ENCODE measurements around the gene CDC42BPB. TPM values are rescaled to one million over a fixed set of nuclear protein-coding genes. Genes with fewer than 3 reads are reported as not detected.

Gene CDC42BPB
- total RNA-seq, 1 experiment from 2014 or later, result 84.4 TPM

DNA sequence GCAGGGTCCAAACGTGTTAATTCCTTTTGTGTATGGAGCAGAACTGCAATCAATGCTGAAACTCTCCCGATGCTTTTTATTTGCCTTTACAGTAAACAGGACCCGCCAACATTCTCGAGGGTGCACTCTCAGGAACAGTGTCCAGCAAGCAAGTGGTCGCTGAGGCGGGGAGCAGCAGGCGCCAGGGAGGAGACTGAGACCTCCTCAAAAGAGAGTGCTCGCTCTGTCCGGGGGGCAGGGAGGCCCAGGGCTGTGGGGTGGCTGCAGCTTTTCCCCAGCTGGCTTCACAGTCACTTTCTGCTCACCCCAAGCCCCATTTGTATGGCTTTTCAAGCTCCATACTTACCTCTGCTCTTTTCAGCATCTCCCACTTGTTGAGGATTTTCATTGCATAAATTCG is 49.2 kb downstream of the CDC42BPB start:
- no peak overlapping the region for H3K4me3 ChIP-seq (ENCODE audit: low read depth in 2 of 2, low read length in 2 of 2)
- POLR2A ChIA-PET, result no interaction called here
- CTCF ChIA-PET, result interaction anchor here (1.0 kb wide), 1 partner anchor 14 kb away, joined by 4 read pairs; no protein-coding TSS in a partner anchor
- intact Hi-C loops (cut with micrococcal nuclease; ENCODE audit: unreplicated experiment), result no loop called here
- H3K9me3 ChIP-seq (ENCODE audit: control insufficient read depth, insufficient read depth, low read depth, low read length), result no peaks in the 10 kb centered on the region
- DNase-seq (ENCODE audit: low read depth, low spot score) (no peak), ATAC-seq (no peak)
- H3K36me3 ChIP-seq (ENCODE audit: control insufficient read depth, insufficient read depth, low read length), result 0 out of 2 replicates have a peak, but pooled peaks cover 2% of the 10 kb centered on the region
- H3K4me1 ChIP-seq (ENCODE audit: control insufficient read depth, insufficient read depth, low read length), result peaks cover 26% of the 10 kb centered on the region
- in situ Hi-C loops (cut with HindIII; ENCODE audit: low pct_unique_long_range_greater_than_20kb, low sequenced_read_pairs), result no loop called here
- no peaks in the 10 kb centered on the region for H3K27me3 ChIP-seq (ENCODE audit: control insufficient read depth, insufficient read depth, low read length)
- BruUV-seq (replicated peaks), result no TSS peak
- H3K27ac ChIP-seq (ENCODE audit: low read length), result no peak overlapping the region
- no peak for TF ChIP-seq SIN3A (IDR thresholded peaks at IDR 0.05; ENCODE audit: borderline replicate concordance, insufficient read depth, low read depth, low read length)
- no peak for TF ChIP-seq POLR2AphosphoS5 (IDR thresholded peaks at IDR 0.05; ENCODE audit: low read depth, low read length)

DNA sequence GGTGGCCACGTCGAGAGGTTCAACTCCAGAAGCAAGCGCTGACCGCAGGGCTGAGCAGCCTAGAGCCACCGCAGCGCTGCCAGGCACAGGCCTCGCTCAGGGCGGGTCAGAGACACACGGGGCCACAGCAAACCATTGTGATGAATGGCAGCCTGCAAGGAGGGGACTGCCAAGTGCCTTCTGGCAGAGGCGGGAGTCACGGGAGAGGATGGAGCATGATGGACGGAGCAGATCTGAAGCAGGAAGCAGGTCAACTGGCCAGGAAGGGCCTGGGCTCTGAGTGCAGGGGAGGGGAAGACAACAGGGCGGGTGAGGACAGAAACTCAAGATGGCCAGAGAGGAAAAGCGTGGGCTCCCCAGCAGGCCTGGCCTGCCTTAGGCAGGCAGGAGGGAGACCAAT is 49.8 kb downstream of the CDC42BPB start:
- Histone ChIP-seq H3K4me3 (ENCODE audit: low read depth in 2 of 2, low read length in 2 of 2) (no peak overlapping the region), H3K9me3 (ENCODE audit: control insufficient read depth, insufficient read depth, low read depth, low read length) (no peaks in the 10 kb centered on the region), H3K4me1 (ENCODE audit: control insufficient read depth, insufficient read depth, low read length) (peaks cover 26% of the 10 kb centered on the region), H3K27me3 (ENCODE audit: control insufficient read depth, insufficient read depth, low read length) (no peaks in the 10 kb centered on the region), H3K36me3 (ENCODE audit: control insufficient read depth, insufficient read depth, low read length) (peaks cover 2% of the 10 kb centered on the region; the same call in 1 of the 2 replicates), H3K27ac (ENCODE audit: low read length) (no peak overlapping the region)
- POLR2A ChIA-PET, result no interaction called here
- no peak for DNase-seq (ENCODE audit: low read depth, low spot score)
- ATAC-seq, result no peak
- CTCF ChIA-PET, result no interaction called here
- intact Hi-C loops (cut with micrococcal nuclease; ENCODE audit: unreplicated experiment), result no loop called here
- TF ChIP-seq, protein P1, sequence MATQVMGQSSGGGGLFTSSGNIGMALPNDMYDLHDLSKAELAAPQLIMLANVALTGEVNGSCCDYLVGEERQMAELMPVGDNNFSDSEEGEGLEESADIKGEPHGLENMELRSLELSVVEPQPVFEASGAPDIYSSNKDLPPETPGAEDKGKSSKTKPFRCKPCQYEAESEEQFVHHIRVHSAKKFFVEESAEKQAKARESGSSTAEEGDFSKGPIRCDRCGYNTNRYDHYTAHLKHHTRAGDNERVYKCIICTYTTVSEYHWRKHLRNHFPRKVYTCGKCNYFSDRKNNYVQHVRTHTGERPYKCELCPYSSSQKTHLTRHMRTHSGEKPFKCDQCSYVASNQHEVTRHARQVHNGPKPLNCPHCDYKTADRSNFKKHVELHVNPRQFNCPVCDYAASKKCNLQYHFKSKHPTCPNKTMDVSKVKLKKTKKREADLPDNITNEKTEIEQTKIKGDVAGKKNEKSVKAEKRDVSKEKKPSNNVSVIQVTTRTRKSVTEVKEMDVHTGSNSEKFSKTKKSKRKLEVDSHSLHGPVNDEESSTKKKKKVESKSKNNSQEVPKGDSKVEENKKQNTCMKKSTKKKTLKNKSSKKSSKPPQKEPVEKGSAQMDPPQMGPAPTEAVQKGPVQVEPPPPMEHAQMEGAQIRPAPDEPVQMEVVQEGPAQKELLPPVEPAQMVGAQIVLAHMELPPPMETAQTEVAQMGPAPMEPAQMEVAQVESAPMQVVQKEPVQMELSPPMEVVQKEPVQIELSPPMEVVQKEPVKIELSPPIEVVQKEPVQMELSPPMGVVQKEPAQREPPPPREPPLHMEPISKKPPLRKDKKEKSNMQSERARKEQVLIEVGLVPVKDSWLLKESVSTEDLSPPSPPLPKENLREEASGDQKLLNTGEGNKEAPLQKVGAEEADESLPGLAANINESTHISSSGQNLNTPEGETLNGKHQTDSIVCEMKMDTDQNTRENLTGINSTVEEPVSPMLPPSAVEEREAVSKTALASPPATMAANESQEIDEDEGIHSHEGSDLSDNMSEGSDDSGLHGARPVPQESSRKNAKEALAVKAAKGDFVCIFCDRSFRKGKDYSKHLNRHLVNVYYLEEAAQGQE (IDR thresholded peaks at IDR 0.05; ENCODE audit: insufficient read depth in 1 of 2, low read depth in 2 of 2, low read length in 1 of 2), result no peak
- TF ChIP-seq, protein P2, sequence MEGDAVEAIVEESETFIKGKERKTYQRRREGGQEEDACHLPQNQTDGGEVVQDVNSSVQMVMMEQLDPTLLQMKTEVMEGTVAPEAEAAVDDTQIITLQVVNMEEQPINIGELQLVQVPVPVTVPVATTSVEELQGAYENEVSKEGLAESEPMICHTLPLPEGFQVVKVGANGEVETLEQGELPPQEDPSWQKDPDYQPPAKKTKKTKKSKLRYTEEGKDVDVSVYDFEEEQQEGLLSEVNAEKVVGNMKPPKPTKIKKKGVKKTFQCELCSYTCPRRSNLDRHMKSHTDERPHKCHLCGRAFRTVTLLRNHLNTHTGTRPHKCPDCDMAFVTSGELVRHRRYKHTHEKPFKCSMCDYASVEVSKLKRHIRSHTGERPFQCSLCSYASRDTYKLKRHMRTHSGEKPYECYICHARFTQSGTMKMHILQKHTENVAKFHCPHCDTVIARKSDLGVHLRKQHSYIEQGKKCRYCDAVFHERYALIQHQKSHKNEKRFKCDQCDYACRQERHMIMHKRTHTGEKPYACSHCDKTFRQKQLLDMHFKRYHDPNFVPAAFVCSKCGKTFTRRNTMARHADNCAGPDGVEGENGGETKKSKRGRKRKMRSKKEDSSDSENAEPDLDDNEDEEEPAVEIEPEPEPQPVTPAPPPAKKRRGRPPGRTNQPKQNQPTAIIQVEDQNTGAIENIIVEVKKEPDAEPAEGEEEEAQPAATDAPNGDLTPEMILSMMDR (IDR thresholded peaks at IDR 0.05), result no peak
- TF ChIP-seq SIN3A (IDR thresholded peaks at IDR 0.05; ENCODE audit: borderline replicate concordance, insufficient read depth, low read depth, low read length) (no peak), TCF7L2 (IDR thresholded peaks at IDR 0.05; ENCODE audit: low read depth, low read length) (no peak), POLR2AphosphoS5 (IDR thresholded peaks at IDR 0.05; ENCODE audit: low read depth, low read length) (no peak)
- in situ Hi-C loops (cut with HindIII; ENCODE audit: low pct_unique_long_range_greater_than_20kb, low sequenced_read_pairs), result no loop called here
- no TSS peak for BruUV-seq (replicated peaks)

DNA sequence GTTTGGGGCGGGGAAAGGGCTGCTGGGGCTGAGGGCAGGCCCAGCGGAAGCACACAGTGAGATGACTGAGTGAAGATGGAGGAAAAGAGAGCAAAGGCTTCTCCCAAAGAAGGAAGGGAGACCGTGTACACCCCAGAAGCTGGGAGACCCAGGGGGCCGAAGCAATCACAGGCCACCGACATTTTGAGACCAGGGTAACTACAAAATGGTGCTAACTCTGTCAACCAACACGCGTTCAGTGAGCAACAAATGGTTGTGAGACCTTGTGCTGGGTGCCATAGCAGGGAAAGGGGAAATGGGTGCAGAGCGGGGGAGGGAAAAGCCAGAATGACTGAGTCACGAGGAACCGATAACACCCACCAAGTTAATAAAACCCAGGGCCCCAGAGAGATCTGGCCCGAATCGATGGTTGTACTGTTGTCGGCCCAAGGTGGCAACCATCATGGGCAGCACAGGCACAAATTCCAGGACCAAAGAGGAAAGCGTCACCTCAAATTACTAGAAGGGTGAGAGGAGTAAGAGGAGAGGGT is 50.3 kb downstream of the CDC42BPB start:
- CTCF ChIA-PET, result no interaction called here

More for the DNA sequence above, 50.3 kb downstream of the CDC42BPB start:
- H3K4me3 ChIP-seq (ENCODE audit: low read depth in 2 of 2, low read length in 2 of 2), result no peak overlapping the region
- no TSS peak for BruUV-seq (replicated peaks)
- no peak for DNase-seq (ENCODE audit: low read depth, low spot score)
- no peaks in the 10 kb centered on the region for H3K27me3 ChIP-seq (ENCODE audit: control insufficient read depth, insufficient read depth, low read length)
- TF ChIP-seq, protein P1 (IDR thresholded peaks at IDR 0.05; ENCODE audit: insufficient read depth in 1 of 2, low read depth in 2 of 2, low read length in 1 of 2), result no peak
- TF ChIP-seq POLR2AphosphoS5 (IDR thresholded peaks at IDR 0.05; ENCODE audit: low read depth, low read length) (no peak), SIN3A (IDR thresholded peaks at IDR 0.05; ENCODE audit: borderline replicate concordance, insufficient read depth, low read depth, low read length) (no peak), TCF7L2 (IDR thresholded peaks at IDR 0.05; ENCODE audit: low read depth, low read length) (no peak)
- TF ChIP-seq, protein P2 (IDR thresholded peaks at IDR 0.05), result no peak
- peaks cover 2% of the 10 kb centered on the region; the same call in 1 of the 2 replicates for H3K36me3 ChIP-seq (ENCODE audit: control insufficient read depth, insufficient read depth, low read length)
- H3K9me3 ChIP-seq (ENCODE audit: control insufficient read depth, insufficient read depth, low read depth, low read length), result no peaks in the 10 kb centered on the region
- POLR2A ChIA-PET, result no interaction called here
- no peak overlapping the region for H3K27ac ChIP-seq (ENCODE audit: low read length)
- no peak for ATAC-seq
- intact Hi-C loops (cut with micrococcal nuclease; ENCODE audit: unreplicated experiment), result no loop called here
- in situ Hi-C loops (cut with HindIII; ENCODE audit: low pct_unique_long_range_greater_than_20kb, low sequenced_read_pairs), result no loop called here
- peaks cover 26% of the 10 kb centered on the region for H3K4me1 ChIP-seq (ENCODE audit: control insufficient read depth, insufficient read depth, low read length)

Measured in Panc1 (cell line).